Measurements from ENCODE around the gene KLF7.

GRCh38 chr2:207038299-207038698 is 127.4 kb downstream of the KLF7 start:
- no peak for TF ChIP-seq ESRRG (CRISPR knock-in tag; IDR thresholded peaks at IDR 0.05)
- no peak for TF ChIP-seq ZNF70 (CRISPR knock-in tag; IDR thresholded peaks at IDR 0.05)
